HK-2 (cell line): ENCODE data around the gene CHN1.

Experiments
- DNase-seq: peaks from one replicate; pipeline ENCODE4 v3.0.0-alpha.2; 2018; ENCODE audit not compliant: unreplicated experiment

The CHN1 gene, protein sequence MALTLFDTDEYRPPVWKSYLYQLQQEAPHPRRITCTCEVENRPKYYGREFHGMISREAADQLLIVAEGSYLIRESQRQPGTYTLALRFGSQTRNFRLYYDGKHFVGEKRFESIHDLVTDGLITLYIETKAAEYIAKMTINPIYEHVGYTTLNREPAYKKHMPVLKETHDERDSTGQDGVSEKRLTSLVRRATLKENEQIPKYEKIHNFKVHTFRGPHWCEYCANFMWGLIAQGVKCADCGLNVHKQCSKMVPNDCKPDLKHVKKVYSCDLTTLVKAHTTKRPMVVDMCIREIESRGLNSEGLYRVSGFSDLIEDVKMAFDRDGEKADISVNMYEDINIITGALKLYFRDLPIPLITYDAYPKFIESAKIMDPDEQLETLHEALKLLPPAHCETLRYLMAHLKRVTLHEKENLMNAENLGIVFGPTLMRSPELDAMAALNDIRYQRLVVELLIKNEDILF

GRCh38 chr2:175004980-175005732 is at the start of gene CHN1:
CHN1 (minus strand) TSS chr2:175005381; CDS start chr2:175004912, 469 bp downstream.
- DNase-seq, result peak; percentile 67

DNA sequence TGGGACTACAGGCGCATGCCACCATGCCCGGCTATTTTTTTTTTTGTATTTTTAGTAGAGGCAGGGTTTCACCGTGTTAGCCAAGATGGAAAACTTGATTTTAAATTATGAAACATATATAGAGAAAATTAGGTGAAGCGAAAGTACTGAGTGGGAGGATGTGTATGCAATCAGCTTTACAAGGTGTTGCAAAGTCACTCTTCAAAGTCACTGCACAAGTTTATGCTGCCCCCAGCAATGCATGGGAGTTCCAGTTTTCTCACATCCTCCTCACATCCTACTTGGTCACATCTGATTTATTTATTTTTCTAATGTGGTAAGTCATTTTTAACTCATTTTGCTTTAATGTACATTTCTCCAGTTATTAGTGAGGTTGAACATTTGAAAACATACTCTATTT is 49.2 kb upstream of the CHN1 start:
- DNase-seq, result no peak

DNA sequence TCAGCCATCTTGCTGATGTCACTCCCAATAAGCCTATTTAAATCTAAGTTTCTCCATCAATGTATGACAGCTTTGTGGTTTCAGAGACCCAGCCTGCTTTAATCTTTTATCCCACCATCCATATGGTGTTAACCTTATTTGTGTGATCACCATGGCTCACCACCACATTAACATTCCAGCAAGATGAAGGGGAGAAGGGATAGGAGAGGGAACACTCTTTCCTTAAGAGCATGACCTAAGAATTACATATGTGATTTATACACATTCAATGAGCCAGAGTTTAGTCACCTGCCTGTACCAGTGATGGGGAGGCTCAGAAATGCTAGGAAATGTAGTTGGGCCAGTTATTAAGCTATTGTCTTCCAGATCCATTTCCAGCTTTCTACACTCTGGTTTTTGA is 44.5 kb upstream of the CHN1 start:
- DNase-seq, result no peak

DNA sequence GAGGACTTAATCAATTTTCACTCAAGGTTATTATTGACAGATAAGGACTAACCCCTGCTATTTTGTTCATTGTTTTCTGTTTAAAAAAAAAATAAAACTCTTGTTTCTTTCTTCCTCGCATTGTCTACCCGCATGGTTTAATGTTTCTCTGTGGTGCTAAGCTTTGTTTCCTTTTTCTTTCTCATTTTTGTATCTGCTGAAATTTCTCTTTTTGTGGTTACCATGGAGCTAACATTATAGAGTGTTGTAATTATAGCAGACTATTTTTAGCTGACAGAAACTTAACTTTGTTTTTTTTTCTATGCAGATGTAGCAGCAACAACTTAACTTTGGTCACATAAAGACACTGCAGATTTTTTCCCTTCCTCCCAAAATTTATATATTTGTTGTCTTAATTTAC is 43.1 kb upstream of the CHN1 start:
- no peak for DNase-seq

- no peak for DNase-seq
Measured at GRCh38 chr2:175039490-175039889, 34.3 kb upstream of the CHN1 start.

- no peak for DNase-seq
Measured at GRCh38 chr2:175039031-175039430, 33.9 kb upstream of the CHN1 start.

DNA sequence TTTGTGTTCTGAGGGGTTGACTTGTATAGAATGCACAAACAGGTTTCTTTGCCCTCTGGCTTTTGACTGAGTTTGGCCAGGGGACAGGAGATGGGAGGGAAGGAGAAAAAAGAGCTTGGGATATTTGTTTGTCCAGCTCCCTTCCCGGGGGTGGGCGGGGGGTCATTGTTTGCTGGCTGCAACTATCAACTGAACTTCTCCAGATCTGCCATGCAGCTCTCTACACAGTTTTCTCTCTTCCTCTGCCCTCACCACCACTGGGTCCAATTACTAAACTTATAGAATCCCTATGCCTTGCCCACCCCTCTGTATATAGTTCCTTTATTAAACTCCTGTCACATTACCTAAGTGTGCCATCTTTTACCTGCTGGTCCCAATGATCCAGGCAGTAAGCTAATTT is 32.8 kb upstream of the CHN1 start:
- no peak for DNase-seq

DNA sequence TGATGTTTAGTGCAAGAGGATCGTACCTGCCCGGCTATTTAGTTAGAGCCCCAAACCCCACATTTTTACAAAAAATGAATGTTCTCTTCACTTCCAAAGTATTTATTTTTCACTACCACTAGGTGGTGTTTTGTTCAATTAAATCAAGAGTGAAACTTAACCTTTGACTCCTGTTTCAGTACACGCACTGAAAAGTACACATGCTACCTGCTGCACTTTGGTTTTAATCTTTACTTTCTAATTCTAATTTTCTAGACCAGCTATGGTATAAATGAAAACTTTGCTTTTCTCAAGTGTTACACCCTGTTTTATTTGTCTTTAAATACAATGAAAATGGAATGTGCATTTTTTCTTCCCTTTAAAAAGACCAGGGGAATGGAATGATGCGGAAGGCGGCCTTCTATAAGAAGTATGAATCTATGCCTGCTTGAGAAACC is 31.4 kb upstream of the CHN1 start:
- no peak for DNase-seq

- DNase-seq, result no peak
Measured at GRCh38 chr2:175035806-175036205, 30.6 kb upstream of the CHN1 start.

- no peak for DNase-seq
Measured at GRCh38 chr2:175034716-175035115, 29.5 kb upstream of the CHN1 start.

GRCh38 chr2:175030380-175031271 is 25.4 kb upstream of the CHN1 start:
- DNase-seq, result peak; percentile 17

DNA sequence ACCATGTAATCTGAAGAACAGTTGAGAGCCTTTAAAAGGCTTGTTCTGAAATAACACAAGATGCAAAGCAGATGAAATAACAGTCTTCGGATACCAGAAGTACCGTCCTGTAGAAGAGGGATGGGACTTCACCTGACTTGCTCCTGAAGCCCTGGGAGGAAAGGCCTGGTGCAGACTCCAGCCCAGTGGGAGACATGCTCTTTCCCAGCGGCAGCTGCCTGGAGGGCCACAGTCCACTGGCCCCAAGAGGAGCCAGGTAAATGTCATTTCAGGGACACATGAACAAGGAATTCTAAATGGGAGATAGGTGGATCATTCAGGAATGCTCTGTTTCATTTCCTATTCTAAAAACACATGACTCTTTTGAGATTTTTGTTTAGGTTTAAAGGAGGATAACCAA is 22.6 kb upstream of the CHN1 start:
- DNase-seq, result no peak

DNA sequence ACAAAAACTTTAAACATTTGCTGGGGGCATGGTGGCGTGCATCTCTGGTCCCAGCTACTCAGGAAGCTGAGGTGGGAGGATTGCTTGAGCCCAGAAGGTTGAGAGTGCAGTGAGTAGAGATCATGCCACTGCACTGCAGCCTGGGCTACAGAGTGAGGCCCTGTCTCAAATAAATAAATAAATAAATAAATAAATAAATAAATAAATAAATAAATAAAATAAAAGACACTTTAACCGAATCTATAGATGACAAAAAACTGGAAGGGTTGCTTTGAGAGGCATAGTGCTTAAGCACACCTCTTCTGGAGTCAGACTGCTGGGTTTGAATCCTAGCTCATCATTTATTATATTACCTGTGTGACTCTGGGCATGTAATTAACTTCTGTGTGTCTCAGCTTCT is 21.2 kb upstream of the CHN1 start:
- no peak for DNase-seq

DNA sequence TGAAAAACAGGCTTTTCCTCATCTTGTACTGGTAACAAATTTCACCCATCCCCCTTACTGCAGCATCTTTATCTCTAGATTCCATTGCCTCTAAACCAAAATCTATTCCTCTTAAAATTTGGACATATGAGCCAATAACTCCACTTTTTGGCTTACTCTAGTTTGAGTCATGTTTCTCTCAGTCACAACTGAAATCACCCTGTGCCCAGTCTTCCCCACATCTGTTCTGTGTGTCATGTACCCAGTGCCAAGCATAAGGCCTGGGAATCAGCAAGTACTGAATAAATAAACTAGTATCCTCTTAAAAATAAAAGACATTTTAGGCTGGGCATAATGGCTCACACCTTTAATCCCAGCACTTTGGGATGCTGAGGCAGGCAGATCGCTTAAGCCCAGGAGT is 20.8 kb upstream of the CHN1 start:
- DNase-seq, result no peak

- DNase-seq, result no peak
Measured at GRCh38 chr2:175025233-175025632, 20.1 kb upstream of the CHN1 start.

- DNase-seq, result no peak
Measured at GRCh38 chr2:175022923-175023322, 17.7 kb upstream of the CHN1 start.

GRCh38 chr2:175019566-175020327 is 14.6 kb upstream of the CHN1 start:
- DNase-seq, result no peak

- DNase-seq, result no peak
Measured at GRCh38 chr2:175017618-175018414, 12.6 kb upstream of the CHN1 start.

DNA sequence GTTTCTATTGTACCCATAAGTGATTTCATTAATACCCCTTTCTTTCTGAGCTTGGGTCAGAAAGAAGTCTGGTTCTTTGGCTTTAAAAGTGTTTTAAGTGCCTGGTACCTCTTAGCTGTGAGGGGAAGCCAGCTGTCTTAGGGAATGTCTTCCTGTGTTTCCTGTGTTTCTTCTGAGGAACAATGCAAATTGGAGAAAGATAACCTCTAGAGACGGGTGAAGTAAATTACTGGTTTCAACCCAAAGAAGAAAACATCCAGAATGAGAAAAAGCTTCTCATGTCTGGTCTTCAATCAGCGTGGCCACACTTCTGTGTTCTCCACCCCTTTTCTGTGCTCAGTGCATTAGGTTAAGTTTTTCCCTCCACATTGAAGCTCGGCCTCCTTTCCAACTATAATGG is 10.2 kb upstream of the CHN1 start:
- DNase-seq, result no peak

DNA sequence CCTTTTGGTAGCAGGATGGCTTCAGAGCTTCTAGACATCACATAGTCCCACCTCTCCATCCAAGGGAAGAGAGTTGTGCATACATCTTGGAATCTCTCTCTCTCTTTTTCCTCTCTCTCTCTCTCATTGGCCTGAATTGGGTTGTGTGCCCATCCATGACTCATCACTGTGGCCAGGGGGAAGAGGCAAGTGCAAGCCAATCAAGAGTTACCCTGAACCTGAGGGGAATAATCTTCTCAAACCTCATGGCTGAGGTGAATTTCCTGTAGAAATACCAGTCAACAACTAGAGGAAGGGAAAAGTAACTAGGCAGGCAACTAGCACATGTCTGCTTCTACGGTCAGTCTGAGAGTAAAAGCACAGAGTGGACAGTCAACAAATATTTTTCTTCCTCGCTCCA is 7.3 kb upstream of the CHN1 start:
- DNase-seq, result no peak
